ENCODE measurements around the gene LAPTM4A. TPM values are rescaled to one million over a fixed set of nuclear protein-coding genes. Genes with fewer than 3 reads are reported as not detected.

LAPTM4A gene
- total RNA-seq, 1 donor from 2014 or later = 60.0 TPM

GRCh38 chr2:20094955-20095354, 43.5 kb upstream of the LAPTM4A start:
- no peaks in the 10 kb centered on the region for H3K27me3 ChIP-seq (ENCODE audit: control insufficient read depth, insufficient read depth, low read length)
- H3K36me3 ChIP-seq (ENCODE audit: control insufficient read depth, insufficient read depth, low read length) = no peaks in the 10 kb centered on the region
- peak; percentile 82 for DNase-seq (ENCODE audit: low read depth)
- no peak for FAIRE-seq
- no peak overlapping the region for H3K4me3 ChIP-seq (ENCODE audit: low read depth, low read length)
- TF ChIP-seq, protein P1, sequence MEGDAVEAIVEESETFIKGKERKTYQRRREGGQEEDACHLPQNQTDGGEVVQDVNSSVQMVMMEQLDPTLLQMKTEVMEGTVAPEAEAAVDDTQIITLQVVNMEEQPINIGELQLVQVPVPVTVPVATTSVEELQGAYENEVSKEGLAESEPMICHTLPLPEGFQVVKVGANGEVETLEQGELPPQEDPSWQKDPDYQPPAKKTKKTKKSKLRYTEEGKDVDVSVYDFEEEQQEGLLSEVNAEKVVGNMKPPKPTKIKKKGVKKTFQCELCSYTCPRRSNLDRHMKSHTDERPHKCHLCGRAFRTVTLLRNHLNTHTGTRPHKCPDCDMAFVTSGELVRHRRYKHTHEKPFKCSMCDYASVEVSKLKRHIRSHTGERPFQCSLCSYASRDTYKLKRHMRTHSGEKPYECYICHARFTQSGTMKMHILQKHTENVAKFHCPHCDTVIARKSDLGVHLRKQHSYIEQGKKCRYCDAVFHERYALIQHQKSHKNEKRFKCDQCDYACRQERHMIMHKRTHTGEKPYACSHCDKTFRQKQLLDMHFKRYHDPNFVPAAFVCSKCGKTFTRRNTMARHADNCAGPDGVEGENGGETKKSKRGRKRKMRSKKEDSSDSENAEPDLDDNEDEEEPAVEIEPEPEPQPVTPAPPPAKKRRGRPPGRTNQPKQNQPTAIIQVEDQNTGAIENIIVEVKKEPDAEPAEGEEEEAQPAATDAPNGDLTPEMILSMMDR (IDR thresholded peaks at IDR 0.05; ENCODE audit: insufficient read depth, low read length, severe bottlenecking) = no peak

DNA sequence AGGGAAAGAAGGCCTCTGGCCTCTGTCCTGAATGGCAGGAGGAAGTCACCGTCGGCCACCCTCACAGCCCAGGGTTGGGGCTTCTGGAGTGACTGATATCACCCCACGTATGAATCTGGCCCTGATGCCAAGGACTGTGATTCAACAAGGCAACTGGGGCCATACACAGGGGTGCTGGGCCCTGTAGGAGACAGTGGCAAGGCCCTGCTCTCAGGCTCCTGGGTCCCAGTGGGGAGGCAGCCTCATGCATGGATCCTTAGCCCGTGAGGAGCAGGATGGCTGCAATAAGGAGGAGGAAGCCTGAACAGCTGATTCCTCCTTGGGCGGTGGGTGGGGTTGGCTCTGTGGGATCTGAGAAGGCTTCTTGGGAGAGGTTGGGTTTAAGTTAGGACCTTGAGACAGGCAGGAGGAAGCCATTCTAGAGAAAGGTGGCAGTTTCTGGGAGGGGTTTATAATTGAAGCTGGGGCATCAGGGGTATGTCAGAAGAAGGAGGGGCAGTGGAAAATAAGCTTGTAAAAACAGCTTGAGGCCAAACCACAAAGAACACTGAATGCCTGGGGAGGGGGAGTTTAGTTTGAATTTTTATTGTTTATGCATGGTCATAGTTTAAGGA, 42.8 kb upstream of the LAPTM4A start:
- no peak for DNase-seq (ENCODE audit: low read depth)
- Histone ChIP-seq H3K4me3 (ENCODE audit: low read depth, low read length) (no peak overlapping the region), H3K36me3 (ENCODE audit: control insufficient read depth, insufficient read depth, low read length) (no peaks in the 10 kb centered on the region), H3K27me3 (ENCODE audit: control insufficient read depth, insufficient read depth, low read length) (no peaks in the 10 kb centered on the region)
- TF ChIP-seq, protein P1 (IDR thresholded peaks at IDR 0.05; ENCODE audit: insufficient read depth, low read length, severe bottlenecking) = no peak
- no peak for FAIRE-seq

DNA sequence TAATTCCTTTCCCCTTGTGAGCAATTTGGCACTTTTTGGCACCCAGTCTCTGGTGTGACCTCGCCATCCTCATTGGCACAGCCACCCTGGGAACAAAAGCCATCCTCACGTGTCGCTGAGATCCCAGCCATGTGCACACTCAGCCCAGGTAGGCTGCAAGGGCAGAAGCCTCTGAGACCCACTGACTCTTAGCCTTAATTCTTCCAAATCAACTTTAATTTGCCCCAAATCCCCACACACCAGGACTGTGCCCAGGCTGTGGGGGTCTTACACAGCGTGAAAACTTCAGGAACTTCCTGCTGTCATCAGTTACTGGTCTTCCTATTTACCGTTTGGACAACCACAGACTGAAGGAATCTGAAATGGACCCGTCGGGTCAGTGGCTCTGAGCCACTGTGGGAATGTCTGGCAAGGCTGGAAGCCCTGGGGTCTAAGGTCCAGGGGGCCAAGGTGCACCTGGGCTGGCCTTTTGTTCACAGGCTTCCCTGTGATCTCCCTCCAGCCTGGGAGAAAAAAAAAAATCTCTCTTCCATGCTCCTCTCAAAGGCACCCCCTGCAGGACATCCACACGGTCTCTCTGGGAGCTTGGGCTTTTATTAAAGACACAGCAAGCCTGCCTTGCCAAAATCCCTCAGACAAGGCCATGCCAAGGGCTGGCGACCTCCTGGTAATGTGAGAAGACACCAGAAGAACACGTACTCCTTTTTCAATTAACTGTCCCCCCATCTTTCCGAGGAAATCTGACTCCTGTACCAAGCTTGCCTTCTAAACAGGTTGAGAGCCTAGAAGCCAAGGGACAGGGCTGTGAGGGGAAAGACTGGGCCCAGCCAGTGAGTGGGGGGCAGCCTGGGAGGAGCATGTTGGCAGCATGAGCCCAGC, 42.1 kb upstream of the LAPTM4A start:
- no peaks in the 10 kb centered on the region for H3K27me3 ChIP-seq (ENCODE audit: control insufficient read depth, insufficient read depth, low read length)
- FAIRE-seq (no peak), DNase-seq (ENCODE audit: low read depth) (peak; percentile 64)
- no peaks in the 10 kb centered on the region for H3K36me3 ChIP-seq (ENCODE audit: control insufficient read depth, insufficient read depth, low read length)
- H3K4me3 ChIP-seq (ENCODE audit: low read depth, low read length) = no peak overlapping the region
- TF ChIP-seq, protein P1 (IDR thresholded peaks at IDR 0.05; ENCODE audit: insufficient read depth, low read length, severe bottlenecking) = peak; percentile 74

DNA sequence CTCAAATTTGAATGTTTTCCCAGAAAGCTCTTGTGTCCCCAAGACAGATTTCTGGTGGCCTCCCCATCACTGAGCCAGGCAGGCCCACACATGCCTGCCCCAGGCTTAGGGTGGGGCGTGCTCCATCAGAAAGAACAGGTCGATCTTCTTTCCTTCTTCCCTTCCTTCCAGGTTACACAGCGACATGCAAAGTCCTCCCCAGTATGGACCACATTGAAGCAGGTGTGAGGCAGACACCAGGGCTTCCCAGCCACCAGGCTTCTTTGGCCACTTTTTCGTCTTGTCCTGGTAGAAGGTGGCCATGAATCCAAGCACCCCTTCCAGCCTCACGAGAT, 41.4 kb upstream of the LAPTM4A start:
- Histone ChIP-seq H3K27me3 (ENCODE audit: control insufficient read depth, insufficient read depth, low read length) (no peaks in the 10 kb centered on the region), H3K4me3 (ENCODE audit: low read depth, low read length) (no peak overlapping the region), H3K36me3 (ENCODE audit: control insufficient read depth, insufficient read depth, low read length) (no peaks in the 10 kb centered on the region)
- DNase-seq (ENCODE audit: low read depth) = no peak
- TF ChIP-seq, protein P1 (IDR thresholded peaks at IDR 0.05; ENCODE audit: insufficient read depth, low read length, severe bottlenecking) = no peak
- FAIRE-seq = no peak

DNA sequence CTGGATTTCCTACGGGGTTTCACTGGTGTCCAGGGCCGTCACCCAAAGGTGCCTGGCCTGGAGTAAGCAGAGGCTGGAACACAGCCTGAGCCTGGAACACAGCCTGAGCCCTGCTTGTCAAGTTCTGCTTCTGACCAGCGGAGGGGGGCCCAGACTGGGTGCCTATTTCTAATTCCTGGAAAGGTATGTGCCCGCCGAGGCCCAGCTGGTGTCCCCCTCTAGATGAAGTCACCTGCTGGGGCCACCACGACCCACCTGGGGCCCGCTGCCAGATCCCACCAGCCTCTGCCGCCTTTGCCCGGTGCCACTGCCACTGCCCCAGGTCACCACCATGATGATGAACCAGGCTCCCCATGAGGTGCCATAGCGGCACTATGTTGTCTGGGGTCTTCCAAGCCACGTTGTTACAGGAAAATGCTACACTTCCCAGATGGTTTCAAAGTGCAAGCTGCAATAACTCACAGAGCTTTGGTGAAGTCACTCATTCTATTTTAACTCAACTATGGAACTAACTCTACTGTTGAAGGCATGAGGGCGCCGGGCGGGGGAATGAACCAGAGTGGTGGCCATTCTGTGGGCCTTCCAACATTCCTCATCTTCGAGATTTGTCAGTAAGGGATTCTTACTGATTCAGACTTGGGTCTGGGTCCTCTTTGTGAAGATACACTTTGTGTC, 40.9 kb upstream of the LAPTM4A start:
- no peak overlapping the region for H3K4me3 ChIP-seq (ENCODE audit: low read depth, low read length)
- TF ChIP-seq, protein P1 (IDR thresholded peaks at IDR 0.05; ENCODE audit: insufficient read depth, low read length, severe bottlenecking) = no peak
- no peaks in the 10 kb centered on the region for H3K36me3 ChIP-seq (ENCODE audit: control insufficient read depth, insufficient read depth, low read length)
- DNase-seq (ENCODE audit: low read depth) = no peak
- no peaks in the 10 kb centered on the region for H3K27me3 ChIP-seq (ENCODE audit: control insufficient read depth, insufficient read depth, low read length)
- no peak for FAIRE-seq
